GM21528 (cell line): ENCODE measurements around the gene PDE9A.
"Not testable (repeated sequence)": the region's sequence is repeated elsewhere in the genome, so short reads cannot be mapped to it uniquely, and the experiment has no call there.

ENCODE experiments used
- ATAC-seq: cut with Tn5 transposase; IDR thresholded peaks from one replicate; pipeline ENCODE4 v1.9.1; 2021; ENCODE audit warnings: mild to moderate bottlenecking, moderate library complexity; ENCODE audit not compliant: unreplicated experiment, low FRiP score

Gene PDE9A

GRCh38 chr21:42812528-42813241 lies 159.3 kb downstream of the PDE9A start:
- ATAC-seq: not testable (repeated sequence)

- no peak for ATAC-seq
Measured at GRCh38 chr21:42815217-42815616, 161.8 kb downstream of the PDE9A start.

GRCh38 chr21:42818328-42818749 lies 164.9 kb downstream of the PDE9A start:
- ATAC-seq: no peak

GRCh38 chr21:42819861-42820615 lies 166.6 kb downstream of the PDE9A start:
- ATAC-seq: no peak

- ATAC-seq: no peak
Measured at GRCh38 chr21:42820616-42821465, 167.4 kb downstream of the PDE9A start.
